IPS DF 6.9 (cell line): ENCODE data around the gene MYH4.

Experiments used
- DNase-seq: peaks from one replicate; pipeline ENCODE4 v3.0.0-alpha.2; 2013; ENCODE audit warnings: low read depth, low spot score
- H3K27ac ChIP-seq: one replicate; pipeline ENCODE4 v1.5.1; 2013; ENCODE audit warnings: low read length, control low read depth
- H3K27me3 ChIP-seq: 2 replicates; pipeline ENCODE4 v1.6.1; 2013; ENCODE audit warnings: mild to moderate bottlenecking, low read length; ENCODE audit not compliant: control insufficient read depth, insufficient read depth
- H3K36me3 ChIP-seq: 2 replicates; pipeline ENCODE4 v1.6.1; 2013; ENCODE audit warnings: low read length; ENCODE audit not compliant: control insufficient read depth, insufficient read depth
- H3K4me1 ChIP-seq: 2 replicates; pipeline ENCODE4 v1.6.1; 2013; ENCODE audit warnings: low read length; ENCODE audit not compliant: control insufficient read depth, insufficient read depth
- H3K4me3 ChIP-seq: 2 replicates; pipeline ENCODE4 v1.5.1; 2013; ENCODE audit warnings: mild to moderate bottlenecking, low read length
- H3K9me3 ChIP-seq: 2 replicates; pipeline ENCODE4 v1.6.1; 2013; ENCODE audit warnings: low read length, inconsistent platforms; ENCODE audit not compliant: control insufficient read depth, insufficient read depth
- WGBS: extraction: QIAGEN DNeasy Blood & Tissue Kit; methylation state at CpG from one replicate; pipeline ENCODE4 v1.1.7; 2013; ENCODE audit warnings: mixed read lengths, missing lambda C conversion rate; ENCODE audit not compliant: insufficient read length, insufficient coverage; 5-methylcytosine and 5-hydroxymethylcytosine counted together

Gene MYH4

GRCh38 chr17:10469459-10469858, at the start of gene MYH4:
MYH4 (minus strand) TSS chr17:10469559; CDS start chr17:10466745, 2,814 bp downstream.
- Histone ChIP-seq H3K4me1 (no peaks in the 10 kb centered on the region), H3K36me3 (no peaks in the 10 kb centered on the region), H3K9me3 (no peaks in the 10 kb centered on the region), H3K27ac (no peak within 1 kb of the TSS), H3K27me3 (no peaks in the 10 kb centered on the region), H3K4me3 (no peak within 1 kb of the TSS)
- no peak for DNase-seq
- WGBS = no CpG with 5 or more reads among the region's 1 CpG

- H3K27me3 ChIP-seq = no peaks in the 10 kb centered on the region
- no peaks in the 10 kb centered on the region for H3K4me1 ChIP-seq
- no CpG with 5 or more reads among the region's 11 CpGs for WGBS
- H3K4me3 ChIP-seq = no peak within 1 kb of the TSS
- DNase-seq = no peak
- H3K27ac ChIP-seq = no peak within 1 kb of the TSS
- no peaks in the 10 kb centered on the region for H3K9me3 ChIP-seq
- no peaks in the 10 kb centered on the region for H3K36me3 ChIP-seq
Measured at GRCh38 chr17:10518271-10519037, 49.1 kb upstream of the MYH4 start, which contains the start of gene MYH1. MYH1 (minus strand) TSS chr17:10518542; CDS start chr17:10516642, 1,900 bp downstream.

- no peak overlapping the region for H3K4me3 ChIP-seq
- no peak for DNase-seq
- H3K36me3 ChIP-seq = no peaks in the 10 kb centered on the region
- H3K27me3 ChIP-seq = no peaks in the 10 kb centered on the region
- H3K9me3 ChIP-seq = no peaks in the 10 kb centered on the region
- no peak overlapping the region for H3K27ac ChIP-seq
- no peaks in the 10 kb centered on the region for H3K4me1 ChIP-seq
Measured at GRCh38 chr17:10516638-10517037, 47.3 kb upstream of the MYH4 start.

GRCh38 chr17:10516065-10516464, 46.7 kb upstream of the MYH4 start:
- Histone ChIP-seq H3K27me3 (no peaks in the 10 kb centered on the region), H3K9me3 (no peaks in the 10 kb centered on the region), H3K36me3 (no peaks in the 10 kb centered on the region), H3K4me3 (no peak overlapping the region), H3K27ac (no peak overlapping the region), H3K4me1 (no peaks in the 10 kb centered on the region)
- no CpG with 5 or more reads among the region's 7 CpGs for WGBS
- no peak for DNase-seq

- H3K27ac ChIP-seq = no peak overlapping the region
- H3K36me3 ChIP-seq = no peaks in the 10 kb centered on the region
- no peak overlapping the region for H3K4me3 ChIP-seq
- no peaks in the 10 kb centered on the region for H3K27me3 ChIP-seq
- DNase-seq = no peak
- no peaks in the 10 kb centered on the region for H3K9me3 ChIP-seq
- WGBS = no CpG with 5 or more reads among the region's 6 CpGs
- no peaks in the 10 kb centered on the region for H3K4me1 ChIP-seq
Measured at GRCh38 chr17:10513299-10514067, 44.1 kb upstream of the MYH4 start.

GRCh38 chr17:10512856-10513255, 43.5 kb upstream of the MYH4 start:
- no CpG with 5 or more reads among the region's 2 CpGs for WGBS
- H3K27me3 ChIP-seq = no peaks in the 10 kb centered on the region
- H3K9me3 ChIP-seq = no peaks in the 10 kb centered on the region
- no peaks in the 10 kb centered on the region for H3K4me1 ChIP-seq
- no peak for DNase-seq
- H3K36me3 ChIP-seq = no peaks in the 10 kb centered on the region
- no peak overlapping the region for H3K27ac ChIP-seq
- H3K4me3 ChIP-seq = no peak overlapping the region

- Histone ChIP-seq H3K4me3 (no peak overlapping the region), H3K36me3 (no peaks in the 10 kb centered on the region), H3K9me3 (no peaks in the 10 kb centered on the region), H3K27ac (no peak overlapping the region), H3K4me1 (no peaks in the 10 kb centered on the region), H3K27me3 (no peaks in the 10 kb centered on the region)
- no peak for DNase-seq
- no CpG with 5 or more reads among the region's 3 CpGs for WGBS
Measured at GRCh38 chr17:10499950-10500349, 30.6 kb upstream of the MYH4 start.

GRCh38 chr17:10492004-10492403, 22.6 kb upstream of the MYH4 start:
- no peak overlapping the region for H3K4me3 ChIP-seq
- WGBS = no CpG with 5 or more reads among the region's 2 CpGs
- no peaks in the 10 kb centered on the region for H3K27me3 ChIP-seq
- no peak for DNase-seq
- H3K9me3 ChIP-seq = no peaks in the 10 kb centered on the region
- no peaks in the 10 kb centered on the region for H3K4me1 ChIP-seq
- no peaks in the 10 kb centered on the region for H3K36me3 ChIP-seq
- no peak overlapping the region for H3K27ac ChIP-seq

- Histone ChIP-seq H3K27me3 (no peaks in the 10 kb centered on the region), H3K36me3 (no peaks in the 10 kb centered on the region; the same call in 1 of the 2 replicates), H3K4me3 (no peak overlapping the region), H3K27ac (no peak overlapping the region), H3K9me3 (no peaks in the 10 kb centered on the region), H3K4me1 (no peaks in the 10 kb centered on the region)
- WGBS = no CpG with 5 or more reads among the region's 1 CpG
- DNase-seq = no peak
Measured at GRCh38 chr17:10482252-10482651, 12.9 kb upstream of the MYH4 start.

- Histone ChIP-seq H3K9me3 (no peaks in the 10 kb centered on the region), H3K36me3 (no peaks in the 10 kb centered on the region; the same call in 1 of the 2 replicates), H3K27me3 (no peaks in the 10 kb centered on the region), H3K4me1 (no peaks in the 10 kb centered on the region), H3K4me3 (no peak overlapping the region), H3K27ac (no peak overlapping the region)
- no peak for DNase-seq
- no CpG with 5 or more reads among the region's 1 CpG for WGBS
Measured at GRCh38 chr17:10477701-10478100, 8.3 kb upstream of the MYH4 start.
